HEK293 (cell line): ENCODE results near the gene EEF1AKMT3.

Experiments
- EGR2 ChIP-seq: fragments of 450-650 bp; formaldehyde crosslinking; IDR thresholded peaks from 2 replicates; pipeline ENCODE4 v1.5.1; 2016; ENCODE audit warnings: low read depth, missing biosample characterization, missing genetic modification characterization
- KLF10 ChIP-seq: fragments of 450-650 bp; IDR thresholded peaks from 2 replicates; pipeline ENCODE4 v1.5.1; 2018; ENCODE audit warnings: missing biosample characterization, mild to moderate bottlenecking, missing genetic modification characterization
- OVOL3 ChIP-seq: fragments of 450-650 bp; formaldehyde crosslinking; IDR thresholded peaks from 2 replicates; pipeline ENCODE4 v1.5.1; 2016; ENCODE audit warnings: missing biosample characterization, missing genetic modification characterization
- SP2 ChIP-seq: fragments of 450-650 bp; formaldehyde crosslinking; IDR thresholded peaks from 2 replicates; pipeline ENCODE4 v1.5.1; 2016; ENCODE audit warnings: missing biosample characterization, missing genetic modification characterization
- SP3 ChIP-seq: fragments of 450-650 bp; formaldehyde crosslinking; IDR thresholded peaks from 2 replicates; pipeline ENCODE4 v1.5.1; 2016; ENCODE audit warnings: missing biosample characterization, missing genetic modification characterization
- YY2 ChIP-seq: fragments of 450-650 bp; formaldehyde crosslinking; IDR thresholded peaks from 2 replicates; pipeline ENCODE4 v1.5.1; 2016; ENCODE audit warnings: missing biosample characterization, missing genetic modification characterization
- ZBTB17 ChIP-seq: fragments of 450-650 bp; formaldehyde crosslinking; IDR thresholded peaks from 2 replicates; pipeline ENCODE4 v1.5.1; 2016; ENCODE audit warnings: missing biosample characterization, missing genetic modification characterization
- ZBTB26 ChIP-seq: fragments of 450-650 bp; formaldehyde crosslinking; optimal IDR thresholded peaks from 2 replicates; pipeline ENCODE3; 2016; ENCODE audit warnings: missing biosample characterization, mild to moderate bottlenecking, missing genetic modification characterization
- ZBTB44 ChIP-seq: fragments of 450-650 bp; IDR thresholded peaks from 2 replicates; pipeline ENCODE4 v1.5.1; 2018; ENCODE audit warnings: missing biosample characterization, mild to moderate bottlenecking, missing genetic modification characterization
- ZBTB48 ChIP-seq: fragments of 450-650 bp; formaldehyde crosslinking; IDR thresholded peaks from 2 replicates; pipeline ENCODE4 v1.5.1; 2016; ENCODE audit warnings: missing biosample characterization, missing genetic modification characterization
- ZFHX2 ChIP-seq: fragments of 450-650 bp; formaldehyde crosslinking; conservative IDR thresholded peaks from 2 replicates; pipeline ENCODE4 v1.5.1; 2016; ENCODE audit warnings: missing biosample characterization, missing genetic modification characterization
- ZFP37 ChIP-seq: fragments of 450-650 bp; formaldehyde crosslinking; IDR thresholded peaks from 2 replicates; pipeline ENCODE4 v1.5.1; 2016; ENCODE audit warnings: missing biosample characterization, missing genetic modification characterization
- ZFP41 ChIP-seq: fragments of 450-650 bp; formaldehyde crosslinking; IDR thresholded peaks from 2 replicates; pipeline ENCODE4 v1.5.1; 2016; ENCODE audit warnings: missing biosample characterization, missing genetic modification characterization, borderline replicate concordance
- ZNF10 ChIP-seq: fragments of 450-650 bp; formaldehyde crosslinking; IDR thresholded peaks from 2 replicates; pipeline ENCODE4 v1.5.1; 2017; ENCODE audit warnings: missing biosample characterization, missing genetic modification characterization
- ZNF133 ChIP-seq: fragments of 450-650 bp; formaldehyde crosslinking; IDR thresholded peaks from 2 replicates; pipeline ENCODE4 v1.5.1; 2016; ENCODE audit warnings: missing biosample characterization, missing genetic modification characterization
- ZNF138 ChIP-seq: fragments of 450-650 bp; formaldehyde crosslinking; IDR thresholded peaks from 2 replicates; pipeline ENCODE4 v1.5.1; 2016; ENCODE audit warnings: missing biosample characterization, missing genetic modification characterization, borderline replicate concordance
- ZNF26 ChIP-seq: fragments of 450-650 bp; formaldehyde crosslinking; IDR thresholded peaks from 2 replicates; pipeline ENCODE4 v1.5.1; 2016; ENCODE audit warnings: missing biosample characterization, missing genetic modification characterization
- ZNF324 ChIP-seq: fragments of 450-650 bp; formaldehyde crosslinking; IDR thresholded peaks from 2 replicates; pipeline ENCODE4 v1.5.1; 2016; ENCODE audit warnings: missing biosample characterization, missing genetic modification characterization
- ZNF350 ChIP-seq: fragments of 450-650 bp; formaldehyde crosslinking; IDR thresholded peaks from 2 replicates; pipeline ENCODE4 v1.5.0; 2017; ENCODE audit warnings: missing biosample characterization, mild to moderate bottlenecking, missing genetic modification characterization
- ZNF391 ChIP-seq: fragments of 450-650 bp; formaldehyde crosslinking; IDR thresholded peaks from 2 replicates; pipeline ENCODE4 v1.5.1; 2016; ENCODE audit warnings: low read depth, missing biosample characterization, missing genetic modification characterization, borderline replicate concordance
- ZNF398 ChIP-seq: fragments of 450-650 bp; formaldehyde crosslinking; IDR thresholded peaks from 2 replicates; pipeline ENCODE4 v1.5.1; 2017; ENCODE audit warnings: missing biosample characterization, missing genetic modification characterization
- ZNF423 ChIP-seq: fragments of 450-650 bp; formaldehyde crosslinking; IDR thresholded peaks from 2 replicates; pipeline ENCODE4 v1.5.1; 2016; ENCODE audit warnings: missing biosample characterization, missing genetic modification characterization
- ZNF426 ChIP-seq: fragments of 450-650 bp; formaldehyde crosslinking; IDR thresholded peaks from 2 replicates; pipeline ENCODE4 v1.5.1; 2017; ENCODE audit warnings: missing biosample characterization, missing genetic modification characterization, mild to moderate bottlenecking, inconsistent platforms, moderate library complexity
- ZNF473 ChIP-seq: fragments of 450-650 bp; formaldehyde crosslinking; IDR thresholded peaks from 2 replicates; pipeline ENCODE4 v1.5.1; 2017; ENCODE audit warnings: missing biosample characterization, missing genetic modification characterization
- ZNF518A ChIP-seq: fragments of 450-650 bp; formaldehyde crosslinking; conservative IDR thresholded peaks from 2 replicates; pipeline ENCODE4 v1.5.1; 2016; ENCODE audit warnings: low read depth, missing biosample characterization, missing genetic modification characterization
- ZNF555 ChIP-seq: fragments of 450-650 bp; formaldehyde crosslinking; conservative IDR thresholded peaks from 2 replicates; pipeline ENCODE4 v1.5.1; 2017; ENCODE audit warnings: missing biosample characterization, mild to moderate bottlenecking, missing genetic modification characterization, inconsistent platforms
- ZNF707 ChIP-seq: fragments of 450-650 bp; formaldehyde crosslinking; IDR thresholded peaks from 2 replicates; pipeline ENCODE4 v1.5.1; 2016; ENCODE audit warnings: missing biosample characterization, missing genetic modification characterization
- ZNF777 ChIP-seq: fragments of 450-650 bp; formaldehyde crosslinking; IDR thresholded peaks from 2 replicates; pipeline ENCODE4 v1.5.1; 2017; ENCODE audit warnings: missing biosample characterization, missing genetic modification characterization, borderline replicate concordance

EEF1AKMT3 gene

GRCh38 chr12:57772429-57773322 is at the start of gene EEF1AKMT3 (continued):
- no peak for TF ChIP-seq ZBTB44
- no peak for TF ChIP-seq ZNF518A
- TF ChIP-seq ZBTB17 (tag by site-specific recombination) = peak; percentile 85
- no peak for TF ChIP-seq OVOL3 (tag by site-specific recombination)
- TF ChIP-seq ZNF423 = peak; percentile 2; the same call in 1 of the 2 replicates
- TF ChIP-seq ZFP37 (tag by site-specific recombination) = peak; percentile 33; the same call in 1 of the 2 replicates
- peak; percentile 69 for TF ChIP-seq ZNF398 (tag by site-specific recombination)
- TF ChIP-seq ZNF426 (tag by site-specific recombination) = no peak
- no peak for TF ChIP-seq ZNF391 (tag by site-specific recombination)
- no peak for TF ChIP-seq ZNF138 (tag by site-specific recombination)
- no peak for TF ChIP-seq ZNF324 (tag by site-specific recombination)
- no peak for TF ChIP-seq ZNF473 (tag by site-specific recombination)
- peak; percentile 48 for TF ChIP-seq SP2 (tag by site-specific recombination)
- TF ChIP-seq ZNF777 = peak; percentile 85
- no peak for TF ChIP-seq ZNF707
- peak; percentile 84 for TF ChIP-seq ZBTB26
- no peak for TF ChIP-seq ZNF555 (tag by site-specific recombination)
- peak; percentile 60; the same call in 1 of the 2 replicates for TF ChIP-seq ZBTB48 (tag by site-specific recombination)
- TF ChIP-seq ZNF26 = no peak
- TF ChIP-seq ZNF10 (tag by site-specific recombination) = no peak
- TF ChIP-seq ZFP41 (tag by site-specific recombination) = no peak
- TF ChIP-seq ZFHX2 (tag by site-specific recombination) = peak; percentile 55
- no peak for TF ChIP-seq YY2 (tag by site-specific recombination)
- no peak for TF ChIP-seq KLF10 (tag by site-specific recombination)
- TF ChIP-seq EGR2 (tag by site-specific recombination) = 0 out of 2 replicates have a peak, but pooled peaks have one; percentile 19
- TF ChIP-seq ZNF350 (tag by site-specific recombination) = no peak
- TF ChIP-seq ZNF133 (tag by site-specific recombination) = no peak
- TF ChIP-seq SP3 = peak; percentile 50
